ENCODE results near the gene ADAMTSL1.

The ADAMTSL1 gene, protein sequence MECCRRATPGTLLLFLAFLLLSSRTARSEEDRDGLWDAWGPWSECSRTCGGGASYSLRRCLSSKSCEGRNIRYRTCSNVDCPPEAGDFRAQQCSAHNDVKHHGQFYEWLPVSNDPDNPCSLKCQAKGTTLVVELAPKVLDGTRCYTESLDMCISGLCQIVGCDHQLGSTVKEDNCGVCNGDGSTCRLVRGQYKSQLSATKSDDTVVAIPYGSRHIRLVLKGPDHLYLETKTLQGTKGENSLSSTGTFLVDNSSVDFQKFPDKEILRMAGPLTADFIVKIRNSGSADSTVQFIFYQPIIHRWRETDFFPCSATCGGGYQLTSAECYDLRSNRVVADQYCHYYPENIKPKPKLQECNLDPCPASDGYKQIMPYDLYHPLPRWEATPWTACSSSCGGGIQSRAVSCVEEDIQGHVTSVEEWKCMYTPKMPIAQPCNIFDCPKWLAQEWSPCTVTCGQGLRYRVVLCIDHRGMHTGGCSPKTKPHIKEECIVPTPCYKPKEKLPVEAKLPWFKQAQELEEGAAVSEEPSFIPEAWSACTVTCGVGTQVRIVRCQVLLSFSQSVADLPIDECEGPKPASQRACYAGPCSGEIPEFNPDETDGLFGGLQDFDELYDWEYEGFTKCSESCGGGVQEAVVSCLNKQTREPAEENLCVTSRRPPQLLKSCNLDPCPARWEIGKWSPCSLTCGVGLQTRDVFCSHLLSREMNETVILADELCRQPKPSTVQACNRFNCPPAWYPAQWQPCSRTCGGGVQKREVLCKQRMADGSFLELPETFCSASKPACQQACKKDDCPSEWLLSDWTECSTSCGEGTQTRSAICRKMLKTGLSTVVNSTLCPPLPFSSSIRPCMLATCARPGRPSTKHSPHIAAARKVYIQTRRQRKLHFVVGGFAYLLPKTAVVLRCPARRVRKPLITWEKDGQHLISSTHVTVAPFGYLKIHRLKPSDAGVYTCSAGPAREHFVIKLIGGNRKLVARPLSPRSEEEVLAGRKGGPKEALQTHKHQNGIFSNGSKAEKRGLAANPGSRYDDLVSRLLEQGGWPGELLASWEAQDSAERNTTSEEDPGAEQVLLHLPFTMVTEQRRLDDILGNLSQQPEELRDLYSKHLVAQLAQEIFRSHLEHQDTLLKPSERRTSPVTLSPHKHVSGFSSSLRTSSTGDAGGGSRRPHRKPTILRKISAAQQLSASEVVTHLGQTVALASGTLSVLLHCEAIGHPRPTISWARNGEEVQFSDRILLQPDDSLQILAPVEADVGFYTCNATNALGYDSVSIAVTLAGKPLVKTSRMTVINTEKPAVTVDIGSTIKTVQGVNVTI (N-terminal part only)

GRCh38 chr9:18473652-18474279 is at the start of gene ADAMTSL1:
Gene ADAMTSL1 (plus strand): TSS chr9:18474153. CDS start chr9:18474233, 80 bp downstream.
- no peak for DNase-seq

GRCh38 chr9:18427691-18428090 is 46.3 kb upstream of the ADAMTSL1 start:
- DNase-seq: no peak

DNA sequence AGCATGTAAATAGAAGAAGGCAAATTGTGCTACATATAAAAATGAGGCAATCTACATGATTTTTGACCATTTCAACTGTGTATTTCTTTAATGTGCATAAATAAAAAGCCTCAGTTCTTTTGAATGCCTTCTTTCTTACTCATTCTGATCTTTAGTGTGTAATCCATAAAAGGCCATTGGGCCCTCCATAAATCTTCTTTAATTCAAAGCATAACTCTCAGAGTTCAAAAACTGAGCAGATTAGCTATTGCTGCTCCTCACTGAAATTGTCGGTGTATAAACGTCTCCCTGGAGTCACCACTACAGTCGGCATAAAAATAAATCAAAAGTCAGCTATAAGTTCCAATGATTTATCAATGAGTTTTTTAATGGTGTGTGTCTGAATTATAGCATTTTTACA is 45.3 kb upstream of the ADAMTSL1 start:
- no peak for DNase-seq

GRCh38 chr9:18429070-18429469 is 44.9 kb upstream of the ADAMTSL1 start:
- no peak for DNase-seq

GRCh38 chr9:18433620-18434019 is 40.3 kb upstream of the ADAMTSL1 start:
- no peak for DNase-seq

DNA sequence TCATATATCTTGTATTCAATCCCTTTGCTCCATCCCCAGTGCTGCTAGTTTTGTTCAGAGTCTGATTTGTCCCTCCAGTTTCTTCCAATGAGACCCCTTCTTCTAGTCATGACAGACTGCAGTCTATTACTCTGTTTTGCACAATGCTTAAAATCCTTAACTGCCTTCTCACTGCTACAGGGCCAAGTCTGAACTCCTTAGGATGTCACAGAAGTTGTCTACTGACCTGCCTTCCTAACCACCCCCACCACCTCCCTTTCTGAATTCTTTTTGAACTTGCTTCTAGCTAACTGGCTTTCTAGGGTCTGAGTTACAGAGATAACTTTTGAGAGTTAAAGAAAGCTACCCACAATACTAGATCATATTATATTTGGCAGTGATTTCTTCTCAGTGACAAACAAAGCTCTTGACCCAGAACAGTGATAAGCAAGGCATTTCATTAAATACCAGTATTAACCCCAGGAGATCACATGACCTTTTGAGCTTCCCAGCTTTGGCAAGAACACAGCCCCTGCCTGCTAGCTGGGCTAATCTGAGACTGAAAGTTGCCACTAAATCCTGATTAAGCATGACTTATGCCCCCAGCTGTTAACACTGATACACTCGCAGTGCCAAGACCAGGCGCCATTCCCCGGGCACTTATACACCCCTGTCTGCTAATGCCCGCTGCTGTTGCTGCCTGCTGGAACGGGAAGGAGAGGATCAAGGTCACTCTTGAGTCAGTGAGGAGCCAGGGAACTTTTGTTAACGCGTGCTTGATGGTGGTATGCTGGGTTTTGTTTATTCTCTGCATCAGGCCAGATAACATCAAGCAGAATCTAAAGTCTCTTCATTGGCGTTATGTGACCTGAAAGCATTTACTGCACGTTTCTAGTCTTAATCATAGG is 36.4 kb upstream of the ADAMTSL1 start:
- no peak for DNase-seq

DNA sequence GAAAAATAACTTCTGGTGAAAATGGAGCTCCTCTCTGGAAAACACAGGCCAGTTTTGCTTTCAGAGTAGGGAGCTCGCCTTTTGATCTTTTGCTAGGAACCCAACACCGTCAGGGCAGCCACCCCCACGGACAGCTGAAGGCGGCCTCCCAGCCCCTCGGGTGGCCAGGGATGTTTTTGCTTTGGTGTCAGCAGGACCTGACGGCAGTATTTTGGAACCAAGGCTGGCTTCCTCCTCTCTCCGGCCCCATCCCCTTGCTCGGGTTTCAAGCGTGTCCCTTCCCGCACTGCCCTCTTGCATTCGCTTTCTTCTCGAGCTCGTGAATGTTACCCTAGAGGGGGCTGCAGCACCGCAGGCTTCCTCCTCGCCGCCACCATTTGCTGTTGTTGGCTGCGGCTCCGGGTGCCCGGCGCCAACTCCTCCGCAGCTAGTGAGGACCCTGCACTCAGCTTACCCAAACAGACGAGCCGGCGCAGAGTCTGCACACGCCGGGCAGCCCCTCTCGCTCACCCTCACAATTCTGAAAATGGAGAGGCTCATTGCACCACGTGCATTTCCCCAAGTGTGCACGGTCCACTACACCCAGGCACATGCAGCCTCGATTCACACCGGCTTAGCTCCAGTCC is 35.5 kb upstream of the ADAMTSL1 start:
- no peak for DNase-seq

GRCh38 chr9:18438951-18439350 is 35.0 kb upstream of the ADAMTSL1 start:
- no peak for DNase-seq

GRCh38 chr9:18441261-18441660 is 32.7 kb upstream of the ADAMTSL1 start:
- no peak for DNase-seq

GRCh38 chr9:18442629-18443491 is 31.1 kb upstream of the ADAMTSL1 start:
- peak in 1 of 2 experiments; percentile 10 for DNase-seq

DNA sequence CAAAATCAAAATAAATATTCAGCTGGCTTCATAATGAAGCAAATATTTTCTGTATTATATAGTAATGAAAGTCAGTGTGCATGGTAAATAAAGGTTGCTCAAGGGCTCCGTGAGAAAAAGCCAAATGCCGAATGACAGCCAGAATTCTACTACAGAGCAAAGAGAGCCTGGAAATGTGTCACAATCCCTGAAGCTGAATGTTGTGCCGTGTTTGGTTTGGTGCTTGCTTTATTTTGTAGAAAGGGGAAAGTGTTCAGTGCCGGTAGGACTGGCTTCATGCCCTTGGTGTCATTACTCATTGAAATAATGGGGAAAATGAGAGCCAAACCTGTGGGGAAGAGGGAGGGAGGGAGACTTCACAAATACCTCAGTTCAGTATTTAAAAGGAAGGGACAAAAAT is 26.8 kb upstream of the ADAMTSL1 start:
- DNase-seq: no peak

- no peak for DNase-seq
These were observed 26.4 kb upstream of the ADAMTSL1 start for GRCh38 chr9:18447541-18447940.

GRCh38 chr9:18448101-18448500 is 25.9 kb upstream of the ADAMTSL1 start:
- DNase-seq: no peak

GRCh38 chr9:18451406-18451805 is 22.5 kb upstream of the ADAMTSL1 start:
- DNase-seq: no peak

GRCh38 chr9:18452276-18452675 is 21.7 kb upstream of the ADAMTSL1 start:
- DNase-seq: no peak

GRCh38 chr9:18456624-18457237 is 17.2 kb upstream of the ADAMTSL1 start:
- no peak for DNase-seq

- no peak for DNase-seq
These were observed 16.4 kb upstream of the ADAMTSL1 start for GRCh38 chr9:18457510-18457909.

- no peak for DNase-seq
These were observed 13.9 kb upstream of the ADAMTSL1 start for GRCh38 chr9:18459962-18460584.

DNA sequence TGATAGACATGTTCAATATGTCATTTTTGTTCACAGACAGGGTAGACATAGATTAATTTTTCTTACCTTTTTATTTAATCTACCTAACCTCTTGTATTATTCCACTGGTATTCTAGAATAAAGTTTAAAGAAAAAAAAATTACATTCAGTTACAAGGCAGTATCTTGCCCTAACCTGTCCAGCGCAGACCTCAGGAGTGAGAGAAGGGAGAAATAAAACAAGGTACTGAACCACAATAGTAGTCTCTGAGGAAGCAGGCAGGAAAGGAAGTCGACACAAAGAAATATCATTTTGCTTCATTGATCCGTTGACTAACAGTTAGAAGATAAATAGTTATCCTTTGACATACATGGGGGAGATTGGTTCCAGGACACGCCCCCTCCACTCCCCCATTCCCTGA is 12.5 kb upstream of the ADAMTSL1 start:
- no peak for DNase-seq

Data from cerebellar nuclear complex (tissue), 1 donor.